Activated naive CD4-positive, alpha-beta T cell treated with anti-CD3 and anti-CD28 coated beads, Interleukin-2, amount 50 U/mL, for 24 hours (primary cell): ENCODE results near the gene MRPL58.

Experiments used
- H3K27ac Mint-ChIP-seq: one replicate; pipeline ENCODE4 v1.8.0; 2021; ENCODE audit warnings: mild to moderate bottlenecking, mixed read lengths
- H3K27me3 Mint-ChIP-seq: one replicate; pipeline ENCODE4 v1.8.0; 2021; ENCODE audit warnings: mixed read lengths
- H3K36me3 Mint-ChIP-seq: one replicate; pipeline ENCODE4 v1.8.0; 2021; ENCODE audit warnings: mixed read lengths
- H3K4me1 Mint-ChIP-seq: one replicate; pipeline ENCODE4 v1.8.0; 2021; ENCODE audit warnings: mixed read lengths
- H3K4me3 Mint-ChIP-seq: one replicate; pipeline ENCODE4 v1.8.0; 2021; ENCODE audit warnings: mild to moderate bottlenecking, mixed read lengths
- H3K9me3 Mint-ChIP-seq: one replicate; pipeline ENCODE4 v1.8.0; 2021; ENCODE audit warnings: mixed read lengths

Gene MRPL58

DNA sequence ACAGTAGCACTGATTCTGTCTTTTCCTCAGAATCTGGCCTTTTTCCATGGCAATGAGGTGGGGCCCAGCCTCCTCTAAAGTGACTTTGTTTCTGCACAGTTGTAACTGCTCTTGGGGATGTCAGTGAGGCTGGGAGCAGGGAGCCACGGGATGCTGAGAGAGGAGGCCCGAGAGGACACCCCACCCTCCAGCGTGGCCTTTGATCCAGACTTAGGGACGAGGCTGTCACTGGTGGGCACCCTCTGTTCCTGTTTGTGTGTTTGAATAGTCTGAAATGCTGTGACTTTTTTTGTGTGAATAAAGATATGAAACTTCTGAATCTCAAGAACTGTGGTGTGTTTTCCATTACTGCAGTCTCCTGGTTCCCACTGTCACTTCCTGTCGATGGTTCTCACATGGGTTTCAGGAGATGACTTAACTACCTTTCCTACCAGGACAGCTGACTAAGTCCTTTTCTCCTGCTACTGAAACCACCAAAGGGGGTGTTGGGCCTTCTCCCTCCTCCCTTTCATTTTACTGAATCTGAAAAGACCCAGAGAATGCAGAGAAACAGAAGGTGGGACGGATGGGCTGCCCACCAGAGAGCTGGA is 53.2 kb downstream of the MRPL58 start:
- peak overlapping the region; percentile 47 for H3K4me3 Mint-ChIP-seq
- H3K27ac Mint-ChIP-seq, result peak overlapping the region; percentile 23
- peaks cover 25% of the 10 kb centered on the region for H3K4me1 Mint-ChIP-seq
- H3K36me3 Mint-ChIP-seq, result peaks cover 5% of the 10 kb centered on the region
- no peaks in the 10 kb centered on the region for H3K9me3 Mint-ChIP-seq
- no peaks in the 10 kb centered on the region for H3K27me3 Mint-ChIP-seq

DNA sequence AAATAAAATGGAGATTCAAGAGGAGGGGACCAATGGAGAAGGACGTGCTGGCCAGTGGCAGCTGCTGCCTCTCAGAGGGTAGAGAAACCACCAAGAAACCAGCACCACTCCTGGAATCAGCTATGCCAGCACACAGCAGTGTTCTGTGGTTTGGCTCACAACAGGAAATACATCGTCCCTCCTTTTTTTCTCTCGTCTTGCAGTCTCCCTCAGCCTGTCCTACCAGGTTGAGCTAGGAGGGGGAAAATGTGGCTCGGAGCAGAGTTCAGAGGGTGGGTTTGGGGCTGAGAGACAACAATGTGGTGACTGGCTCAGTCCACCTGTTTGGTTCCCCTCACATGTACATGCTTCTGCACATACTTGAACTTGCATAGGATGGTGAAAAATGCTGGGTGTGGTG is 55.4 kb downstream of the MRPL58 start:
- peak overlapping the region; percentile 41 for H3K27ac Mint-ChIP-seq
- H3K4me3 Mint-ChIP-seq, result no peak overlapping the region
- peaks cover 3% of the 10 kb centered on the region for H3K36me3 Mint-ChIP-seq

DNA sequence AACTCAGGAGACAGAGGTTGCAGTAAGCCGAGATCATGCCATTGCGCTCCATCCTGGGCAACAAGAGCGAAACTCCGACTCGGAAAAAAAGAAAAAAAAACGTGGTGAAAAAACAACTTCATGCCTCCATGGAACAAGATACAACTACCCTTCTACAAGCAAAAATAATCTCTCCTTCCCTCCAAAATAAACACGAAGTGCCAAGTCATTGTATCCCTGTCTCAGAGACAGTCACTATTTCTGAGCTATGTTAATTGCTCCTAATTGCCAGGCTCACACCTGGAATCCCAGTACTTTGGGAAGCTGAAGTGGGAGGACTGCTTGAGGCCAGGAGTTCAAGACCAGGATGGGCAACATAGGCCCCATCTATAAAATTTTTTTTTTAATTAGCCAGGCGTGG is 56.3 kb downstream of the MRPL58 start:
- Mint-ChIP-seq H3K36me3 (peaks cover 3% of the 10 kb centered on the region), H3K27me3 (no peaks in the 10 kb centered on the region), H3K4me3 (no peak overlapping the region), H3K27ac (peak overlapping the region; percentile 59), H3K9me3 (no peaks in the 10 kb centered on the region), H3K4me1 (peaks cover 25% of the 10 kb centered on the region)

More for the DNA sequence above, 55.4 kb downstream of the MRPL58 start:
- no peaks in the 10 kb centered on the region for H3K9me3 Mint-ChIP-seq
- H3K27me3 Mint-ChIP-seq, result no peaks in the 10 kb centered on the region
- H3K4me1 Mint-ChIP-seq, result peaks cover 25% of the 10 kb centered on the region

DNA sequence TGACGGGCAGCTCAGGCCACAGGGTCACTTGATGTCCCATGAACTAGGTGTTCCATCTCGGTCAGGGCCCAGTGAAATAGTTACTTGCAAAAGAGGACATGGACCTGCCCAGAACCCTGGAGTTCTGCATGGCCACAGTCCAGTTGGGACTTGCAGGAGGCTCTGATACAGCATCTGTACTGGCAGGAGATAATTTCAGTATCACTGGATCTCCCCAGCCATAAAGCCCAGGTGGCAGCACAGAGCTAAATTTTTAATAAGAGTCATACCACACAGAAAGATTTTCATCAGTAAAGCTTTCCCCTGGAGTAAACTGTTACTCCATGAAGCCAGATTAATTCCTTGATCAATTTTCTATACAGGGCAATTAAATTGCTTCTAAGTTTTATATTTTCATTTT is 57.3 kb downstream of the MRPL58 start:
- Mint-ChIP-seq H3K9me3 (no peaks in the 10 kb centered on the region), H3K4me1 (peaks cover 25% of the 10 kb centered on the region), H3K36me3 (no peaks in the 10 kb centered on the region), H3K27me3 (no peaks in the 10 kb centered on the region), H3K27ac (no peak overlapping the region), H3K4me3 (no peak overlapping the region)
